ENCODE results near the gene CFAP65.

The CFAP65 gene

DNA sequence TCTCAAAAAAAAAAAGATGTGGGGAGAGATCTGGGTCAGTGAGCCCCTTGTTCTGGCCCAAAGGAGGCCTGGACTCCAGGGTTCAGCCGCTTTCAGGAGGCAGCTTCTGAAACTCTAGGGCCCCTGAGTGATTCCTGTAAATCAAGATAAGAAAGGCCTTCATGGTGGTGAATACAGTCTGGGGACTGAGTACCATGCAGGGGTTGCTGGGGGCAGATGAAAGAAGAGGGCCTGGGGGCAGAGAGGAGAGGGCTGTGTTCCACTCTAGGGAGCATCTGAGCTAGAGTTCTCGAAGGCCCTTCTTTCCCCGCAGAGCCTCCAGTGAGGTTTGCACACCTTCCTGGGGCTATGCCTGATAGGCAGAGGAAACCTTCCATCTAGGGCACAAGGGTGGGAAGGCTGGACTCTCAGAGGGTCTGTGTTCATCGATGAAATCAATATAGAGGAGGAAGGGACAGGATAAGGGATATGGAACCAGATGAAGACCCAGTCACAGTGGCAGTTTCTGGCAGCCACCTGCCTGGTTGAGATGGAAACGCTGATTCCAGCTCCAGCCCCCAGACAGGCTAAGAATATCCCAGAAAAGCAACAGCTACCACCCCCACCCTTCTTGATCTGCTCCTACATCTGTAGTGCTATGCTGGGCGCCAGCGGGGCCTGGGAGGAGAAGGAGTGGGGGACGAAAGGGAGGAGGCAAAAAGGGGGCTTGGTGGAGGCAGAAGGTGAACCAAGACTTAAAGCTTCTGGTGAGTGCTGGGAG is 86.6 kb downstream of the CFAP65 start:
- no peak overlapping the region for H3K9ac ChIP-seq
- no peak overlapping the region for H3K27ac ChIP-seq
- H3K9me3 ChIP-seq (ENCODE audit: control insufficient read depth, low read length): no peaks in the 10 kb centered on the region
- no peak overlapping the region for H3K4me3 ChIP-seq (ENCODE audit: low read depth, low read length)
- no peaks in the 10 kb centered on the region for H3K27me3 ChIP-seq (ENCODE audit: control insufficient read depth, insufficient read depth, low read length)
- TF ChIP-seq CTCF (IDR thresholded peaks at IDR 0.05): no peak
- peaks cover 12% of the 10 kb centered on the region for H3K4me1 ChIP-seq
- H3K79me2 ChIP-seq: no peaks in the 10 kb centered on the region
- H2AFZ ChIP-seq: no peak overlapping the region
- H3K36me3 ChIP-seq (ENCODE audit: control insufficient read depth, insufficient read depth, low read length): no peaks in the 10 kb centered on the region
- no peak overlapping the region for H3K4me2 ChIP-seq (ENCODE audit: low read length)

DNA sequence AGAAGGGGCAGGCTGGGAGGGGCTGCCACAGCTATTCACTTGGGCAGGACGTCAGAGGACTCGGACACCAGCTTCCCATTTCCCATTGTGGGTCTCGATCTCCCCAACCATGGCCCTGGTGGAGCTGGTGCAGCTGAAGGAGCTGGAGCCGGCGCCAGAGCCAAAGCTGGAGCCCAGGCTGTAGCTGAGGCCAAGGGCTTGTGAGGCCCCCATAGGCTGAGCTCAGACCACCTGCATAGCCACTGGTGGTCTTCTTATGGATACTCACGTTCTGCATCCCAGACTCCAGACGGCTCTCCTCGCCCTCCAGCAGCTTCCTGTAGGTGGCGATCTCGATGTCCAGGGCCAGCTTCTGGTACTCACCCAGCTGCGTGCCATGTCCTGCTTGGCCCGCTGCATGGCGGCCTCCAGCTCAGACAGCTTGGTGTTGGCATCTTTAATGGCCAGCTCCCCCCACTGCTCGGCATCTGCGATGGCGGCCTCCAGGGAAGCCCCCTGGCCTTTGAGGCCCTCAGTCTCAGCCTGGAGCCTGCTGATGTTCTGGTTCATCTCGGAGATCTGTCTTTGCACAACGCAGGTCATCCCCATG is 87.9 kb downstream of the CFAP65 start:
- H3K4me3 ChIP-seq (ENCODE audit: low read depth, low read length): no peak overlapping the region
- TF ChIP-seq CTCF (IDR thresholded peaks at IDR 0.05): no peak
- H3K27me3 ChIP-seq (ENCODE audit: control insufficient read depth, insufficient read depth, low read length): no peaks in the 10 kb centered on the region
- H3K36me3 ChIP-seq (ENCODE audit: control insufficient read depth, insufficient read depth, low read length): no peaks in the 10 kb centered on the region
- H3K4me2 ChIP-seq (ENCODE audit: low read length): no peak overlapping the region
- no peak overlapping the region for H3K9ac ChIP-seq
- H2AFZ ChIP-seq: no peak overlapping the region
- no peaks in the 10 kb centered on the region for H3K79me2 ChIP-seq
- H3K4me1 ChIP-seq: peaks cover 6% of the 10 kb centered on the region
- no peak overlapping the region for H3K27ac ChIP-seq
- H3K9me3 ChIP-seq (ENCODE audit: control insufficient read depth, low read length): no peaks in the 10 kb centered on the region
